ENCODE data around the gene YY1AP1.
"Not testable (repeated sequence)": the region's sequence is repeated elsewhere in the genome, so short reads cannot be mapped to it uniquely, and the experiment has no call there.

YY1AP1 gene

DNA sequence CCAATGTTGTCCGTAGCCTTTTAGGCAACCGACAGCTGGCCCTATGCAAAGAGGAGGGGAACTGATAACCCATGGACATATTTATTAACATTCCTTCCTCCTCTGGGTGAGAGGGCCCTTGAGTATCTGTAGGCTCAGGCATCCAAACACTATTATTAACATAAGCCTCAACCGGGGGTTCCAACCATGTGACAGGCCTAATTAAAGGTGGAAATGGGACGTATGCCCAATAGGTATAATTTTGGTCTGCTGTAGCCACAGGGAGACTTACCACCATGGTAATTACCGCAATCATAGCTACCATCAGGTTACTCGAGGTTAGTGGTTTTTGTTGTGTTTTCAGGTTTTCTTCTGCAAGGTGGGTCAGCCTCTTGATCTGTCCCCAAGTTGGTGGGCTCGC is 5.6 kb upstream of the YY1AP1 start:
- DNase-seq, result no peak

DNA sequence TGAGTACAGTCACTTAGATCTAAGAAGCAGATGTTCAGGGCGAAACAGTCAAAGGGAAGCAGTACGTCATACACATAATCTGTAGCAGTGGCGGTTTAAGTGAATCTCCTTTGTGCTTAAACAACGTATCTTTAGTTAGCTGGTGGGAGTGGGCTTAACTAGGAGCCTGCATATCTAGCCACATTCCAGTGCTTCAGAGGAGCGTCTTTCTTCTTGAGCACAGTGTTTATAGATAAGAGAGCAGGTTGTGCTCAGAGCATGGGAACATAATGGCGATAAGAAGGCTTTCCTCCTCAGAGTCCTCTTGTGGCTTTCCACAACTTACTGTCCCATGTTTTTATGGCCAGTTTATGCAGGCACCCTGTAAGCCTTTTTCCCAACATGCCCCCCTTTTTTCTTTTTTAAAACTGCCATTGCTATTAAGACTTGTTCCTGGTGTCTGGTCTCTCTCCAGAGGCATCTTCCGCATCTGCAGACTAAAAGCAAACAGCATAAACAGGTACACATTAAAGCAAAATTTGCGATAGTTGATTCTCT is 3.5 kb upstream of the YY1AP1 start:
- no peak for DNase-seq

DNA sequence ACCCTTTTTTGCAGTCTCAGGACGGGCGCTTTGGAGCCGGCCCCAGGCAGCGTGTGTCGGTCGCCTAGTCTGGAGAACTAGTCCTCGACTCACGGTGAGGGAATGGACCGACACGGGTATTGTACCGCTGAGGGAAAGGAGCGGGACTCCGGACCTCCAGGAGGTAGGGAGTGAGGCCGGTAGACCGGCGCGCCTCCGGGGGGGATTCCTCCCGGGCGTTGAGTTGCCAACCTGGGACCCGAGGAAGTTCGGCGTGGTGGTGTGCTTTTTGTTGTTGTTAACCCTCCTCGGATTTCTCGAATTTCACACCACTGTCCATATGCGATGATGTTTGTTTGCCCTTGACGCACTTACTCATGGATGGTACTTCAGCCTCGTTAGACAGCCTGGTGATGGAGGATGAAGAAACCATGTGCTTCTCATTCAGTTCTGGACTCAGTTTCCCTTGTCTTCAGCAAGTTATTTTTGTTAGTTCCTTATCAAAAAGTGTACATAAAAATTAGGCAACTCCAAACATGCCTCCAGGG is 570 bp upstream of the YY1AP1 start, which contains the start of gene DAP3:
Gene DAP3, plus strand, starts transcription at position 11 of the 527 bp plus-strand sequence. CDS start 20,689 bp downstream, outside the sequence.
- DNase-seq, result not testable (repeated sequence)

DNA sequence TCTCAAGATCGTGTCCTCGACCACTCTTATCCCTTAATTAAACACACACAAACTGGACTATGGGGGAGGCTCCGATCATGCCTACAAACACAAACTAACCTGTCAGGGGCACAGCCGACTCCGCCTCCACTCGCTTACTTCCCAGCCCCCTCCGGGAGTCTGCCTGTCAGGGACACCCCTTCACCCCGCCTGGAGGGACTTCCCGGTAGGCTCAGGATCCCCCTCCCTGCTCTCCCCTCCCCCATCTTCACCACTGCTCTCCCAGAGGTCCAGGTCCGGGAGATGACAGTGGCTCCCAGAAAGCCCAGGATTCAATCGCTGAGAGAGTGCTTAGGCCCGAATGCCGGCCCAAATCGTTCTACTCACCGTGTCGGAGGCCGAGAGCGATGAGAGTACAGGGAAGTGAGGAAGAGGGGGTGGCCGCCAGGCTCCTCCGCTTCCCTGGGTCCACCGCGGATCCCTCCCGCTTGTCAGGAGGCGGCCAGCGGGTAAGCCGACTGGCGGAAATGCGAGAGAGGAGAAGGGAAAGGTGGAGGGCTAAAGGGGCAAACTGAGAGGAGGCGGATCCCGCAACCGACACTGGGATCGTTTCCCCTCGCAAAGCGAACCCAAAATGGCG is 760 bp downstream of the YY1AP1 start:
- DNase-seq, result not testable (repeated sequence)

DNA sequence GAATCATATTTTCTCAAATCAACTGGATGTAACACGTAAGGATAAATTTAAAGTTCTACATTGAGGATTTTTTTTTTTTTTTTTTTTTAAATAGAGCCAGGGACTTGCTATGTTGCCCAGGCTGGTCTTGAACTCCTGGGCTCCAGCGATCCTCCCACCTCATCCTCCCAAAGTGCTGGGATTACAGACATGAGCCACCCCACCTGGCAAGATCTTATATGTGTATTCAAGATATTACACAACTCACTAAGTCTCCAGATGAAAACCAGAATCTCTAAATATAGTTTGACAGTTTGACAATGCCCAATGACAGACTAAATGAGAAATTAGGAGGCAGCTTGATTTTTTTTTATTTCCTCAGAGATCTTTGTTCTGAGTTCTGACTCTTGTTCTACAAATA is 6.8 kb downstream of the YY1AP1 start:
- no peak for DNase-seq

DNA sequence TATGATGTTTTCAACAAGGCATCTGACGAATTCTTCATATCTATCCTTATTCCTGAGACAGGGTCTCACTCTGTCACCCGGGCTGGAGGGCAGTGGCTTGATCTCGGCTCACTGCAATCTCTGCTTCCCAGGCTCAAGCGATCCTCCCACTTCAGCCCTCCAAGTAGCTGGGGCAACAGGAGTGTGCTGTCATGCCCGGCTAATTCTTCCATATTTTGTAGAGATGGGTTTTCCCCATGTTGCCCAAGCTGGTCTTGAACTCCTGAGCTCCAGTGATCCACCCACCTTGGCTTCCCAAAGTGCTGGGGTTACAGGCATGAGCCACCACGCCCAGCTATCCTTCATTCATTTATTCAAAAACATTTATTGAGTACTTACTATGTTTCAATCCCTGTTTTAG is 8.0 kb downstream of the YY1AP1 start:
- no peak for DNase-seq

DNA sequence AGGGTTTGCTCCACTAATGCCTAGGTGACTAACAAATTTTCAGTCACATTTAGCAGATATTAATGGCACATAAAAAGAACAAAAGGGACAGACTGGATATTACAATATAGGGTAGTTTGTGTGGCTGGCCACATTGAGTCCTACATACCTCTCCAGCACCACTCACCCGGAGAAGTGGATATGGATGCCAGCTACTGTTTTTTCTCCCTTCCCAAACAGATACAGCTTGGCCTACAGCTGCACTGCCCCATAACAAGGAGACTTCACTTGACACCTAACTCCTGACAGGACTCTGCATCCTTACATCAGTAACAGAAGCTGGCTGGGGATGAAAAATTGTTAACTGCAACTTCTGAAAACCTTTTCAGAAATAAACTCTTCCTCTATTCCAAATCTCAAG is 9.6 kb downstream of the YY1AP1 start:
- DNase-seq, result not testable (repeated sequence)

DNA sequence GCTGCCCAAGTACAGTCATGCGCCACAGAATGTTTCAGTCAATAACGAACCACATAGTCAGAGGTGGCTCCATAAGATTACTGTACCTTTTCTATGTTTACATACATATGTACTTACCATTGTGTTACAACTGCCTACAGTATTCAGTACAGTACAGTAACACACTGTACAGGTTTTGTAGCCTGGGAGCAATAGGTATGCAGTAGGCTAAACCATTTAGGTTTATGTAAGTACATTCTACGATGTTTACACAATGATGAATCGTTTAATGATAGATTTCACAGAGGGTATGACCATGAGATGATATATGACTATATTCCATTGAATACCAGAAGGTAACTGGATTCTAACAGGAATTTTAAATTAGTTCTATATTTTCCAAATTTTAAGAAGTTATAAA is 10.5 kb downstream of the YY1AP1 start:
- DNase-seq, result no peak

DNA sequence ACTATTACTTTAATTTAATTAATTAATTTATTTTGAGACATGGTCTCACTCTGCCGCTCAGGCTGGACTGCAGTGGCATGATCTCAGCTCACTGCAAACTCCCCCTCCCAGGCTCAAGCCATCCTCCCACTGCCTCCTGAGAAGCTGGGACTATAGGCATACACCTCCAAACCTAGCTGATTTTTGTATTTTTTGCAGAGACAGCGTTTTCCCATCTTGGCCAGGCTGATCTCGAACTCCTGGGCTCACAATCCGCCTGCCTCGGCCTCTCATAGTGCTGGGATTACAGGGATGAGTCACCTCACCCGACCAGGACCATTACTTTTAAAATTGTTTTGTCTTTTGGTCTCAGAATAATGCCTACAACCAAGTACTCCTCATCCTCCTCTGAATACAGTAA is 15.6 kb downstream of the YY1AP1 start:
- no peak for DNase-seq

DNA sequence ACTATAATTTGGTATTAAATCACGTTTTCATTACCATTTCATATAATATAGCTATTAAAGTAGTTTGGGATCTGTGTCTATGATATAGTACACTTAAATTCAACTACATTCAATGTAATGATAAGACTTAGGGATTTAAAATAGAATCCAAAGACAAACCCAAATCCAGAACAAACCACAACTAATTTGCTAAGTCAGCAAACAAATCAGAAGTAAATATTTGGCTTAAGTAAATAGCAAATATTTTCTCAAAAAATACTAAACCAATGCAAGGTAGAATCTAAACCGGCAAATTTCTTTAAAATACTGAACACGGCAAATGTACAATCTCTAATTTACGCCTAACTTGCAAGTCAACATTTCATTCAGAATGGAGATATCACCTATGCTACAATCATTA is 16.8 kb downstream of the YY1AP1 start:
- DNase-seq, result no peak

DNA sequence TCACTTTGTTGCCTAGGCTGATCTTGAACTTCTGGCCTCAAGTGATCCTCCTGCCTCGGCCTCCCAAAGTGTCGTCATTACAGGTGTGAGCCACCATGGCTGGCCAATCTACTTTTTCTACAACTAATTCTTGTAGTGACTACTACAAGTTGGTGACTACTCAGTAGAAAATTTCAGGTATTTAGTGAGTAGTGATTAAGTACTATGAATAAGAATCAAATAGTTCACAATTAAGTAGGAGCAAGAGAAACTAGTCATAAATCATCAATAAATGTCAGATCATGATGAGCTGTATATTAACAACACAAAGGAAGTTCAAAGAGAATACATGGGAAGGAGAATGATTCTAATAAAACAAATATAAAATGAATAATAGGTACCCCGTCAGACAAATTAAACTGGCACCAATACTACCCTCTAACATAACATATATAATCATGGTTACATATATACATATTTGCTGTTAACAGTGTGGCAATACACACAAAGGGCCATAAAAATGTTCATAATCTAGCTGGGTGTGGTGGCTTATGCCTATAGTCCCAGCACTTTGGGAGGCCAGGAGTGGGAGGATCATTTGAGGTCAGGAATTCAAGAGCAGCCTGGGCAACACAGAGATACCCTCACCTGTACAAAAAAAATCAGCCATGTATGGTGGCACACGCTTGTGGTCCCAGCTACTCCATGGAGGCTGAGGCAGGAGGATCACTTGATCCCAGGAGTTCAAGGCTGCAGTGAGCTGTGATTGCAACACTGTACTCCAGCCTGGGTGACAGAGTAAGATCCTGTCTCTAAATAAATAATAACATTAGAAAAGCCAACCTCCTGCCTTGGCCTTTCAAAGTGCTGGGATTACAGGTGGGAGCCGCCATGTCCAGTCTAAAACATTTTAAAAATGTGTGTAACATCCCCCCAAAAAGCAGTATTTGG is 19.1 kb downstream of the YY1AP1 start:
- no peak for DNase-seq

DNA sequence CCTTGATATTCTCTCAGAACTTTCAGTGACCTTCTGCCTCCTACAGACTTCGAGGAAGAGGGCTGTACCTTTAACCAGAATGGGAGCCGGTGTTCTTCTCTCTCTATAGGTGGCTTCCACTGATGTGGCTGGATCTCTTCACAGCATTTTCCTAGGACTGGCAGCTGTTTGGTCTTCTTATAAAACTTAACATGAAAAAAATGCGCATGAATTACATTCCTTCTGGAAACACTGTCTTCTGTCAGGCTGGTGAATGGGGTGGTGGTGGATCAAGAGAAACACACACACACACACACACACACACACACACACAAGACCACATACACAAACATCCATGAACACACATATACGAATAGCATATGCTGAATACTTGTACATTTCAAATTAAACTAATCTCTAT is 27.3 kb downstream of the YY1AP1 start:
- not testable (repeated sequence) for DNase-seq

DNA sequence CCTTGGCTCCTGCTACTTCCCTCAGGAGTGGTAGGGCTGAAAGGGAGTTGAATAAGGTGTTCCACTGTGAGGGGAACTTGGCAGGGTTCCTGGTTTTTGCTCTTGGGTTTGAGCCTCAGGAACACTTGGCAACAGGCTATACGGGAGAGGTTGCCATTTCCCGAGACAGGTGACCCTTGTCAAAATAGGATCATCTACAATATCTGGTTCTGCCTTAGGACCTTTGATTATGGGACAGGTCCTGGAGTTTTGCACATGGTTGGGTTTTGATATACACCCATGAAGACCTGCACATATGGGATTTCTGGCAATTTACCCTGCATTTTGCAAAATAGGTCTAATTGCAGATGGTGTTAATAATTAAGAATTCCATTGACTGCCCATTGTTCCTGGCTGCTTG is 31.1 kb downstream of the YY1AP1 start:
- DNase-seq, result no peak

DNA sequence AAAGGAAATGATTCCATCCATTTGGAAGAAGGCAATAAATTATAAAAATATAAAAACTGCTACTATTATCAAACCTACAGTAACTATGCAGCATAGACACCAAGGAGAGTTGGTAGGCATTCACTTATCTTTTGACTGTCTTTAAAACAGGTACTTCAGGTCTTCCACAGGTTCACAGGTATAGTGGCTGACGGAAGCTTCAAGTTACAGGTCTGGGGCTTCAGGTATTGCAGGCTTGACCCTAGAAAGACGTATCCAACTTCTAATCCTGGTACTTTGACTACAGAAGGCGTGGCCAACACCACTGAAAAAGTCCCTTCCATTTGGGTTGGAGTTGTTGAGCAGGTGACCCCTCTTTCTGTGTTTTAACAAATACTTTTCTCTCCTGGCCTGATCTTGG is 35.6 kb downstream of the YY1AP1 start:
- DNase-seq, result no peak

DNA sequence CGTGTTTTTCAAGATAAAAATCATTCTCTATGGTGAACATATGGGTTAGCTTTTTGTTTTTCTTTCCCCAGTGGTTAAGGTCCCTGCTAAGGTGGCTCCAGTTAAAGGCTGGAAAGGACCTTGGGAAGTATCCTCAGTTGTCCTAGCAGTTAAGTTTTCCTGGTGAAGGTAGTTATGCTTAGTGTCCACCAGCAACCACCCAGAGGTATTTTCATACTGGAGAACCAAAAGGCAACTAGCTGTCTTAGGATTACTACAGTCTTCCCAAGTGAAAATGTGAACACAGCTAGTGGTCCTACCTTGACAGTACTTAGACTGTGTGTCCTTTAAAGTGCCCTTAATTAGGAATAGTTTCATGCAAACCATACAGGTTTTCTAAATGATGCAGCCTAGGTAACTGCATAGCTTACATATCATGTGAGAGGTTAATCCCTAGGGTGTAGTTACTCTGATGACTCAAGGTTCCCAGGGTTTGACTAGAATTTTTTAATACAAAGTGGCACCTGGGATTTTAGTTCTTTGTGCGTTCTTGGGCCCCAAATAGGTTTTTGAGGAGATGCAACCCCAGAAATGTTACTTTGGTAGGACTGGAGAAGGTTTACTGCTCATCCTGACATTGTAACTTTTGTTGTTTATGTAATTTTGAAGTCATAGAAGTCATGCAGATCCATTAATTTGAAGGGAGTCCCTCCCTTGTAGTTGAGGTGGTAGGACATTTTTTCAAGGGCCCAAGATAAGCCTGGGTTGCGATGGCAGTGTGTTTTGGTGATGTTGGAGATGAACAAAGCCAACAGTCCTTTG is 36.5 kb downstream of the YY1AP1 start:
- DNase-seq, result no peak

DNA sequence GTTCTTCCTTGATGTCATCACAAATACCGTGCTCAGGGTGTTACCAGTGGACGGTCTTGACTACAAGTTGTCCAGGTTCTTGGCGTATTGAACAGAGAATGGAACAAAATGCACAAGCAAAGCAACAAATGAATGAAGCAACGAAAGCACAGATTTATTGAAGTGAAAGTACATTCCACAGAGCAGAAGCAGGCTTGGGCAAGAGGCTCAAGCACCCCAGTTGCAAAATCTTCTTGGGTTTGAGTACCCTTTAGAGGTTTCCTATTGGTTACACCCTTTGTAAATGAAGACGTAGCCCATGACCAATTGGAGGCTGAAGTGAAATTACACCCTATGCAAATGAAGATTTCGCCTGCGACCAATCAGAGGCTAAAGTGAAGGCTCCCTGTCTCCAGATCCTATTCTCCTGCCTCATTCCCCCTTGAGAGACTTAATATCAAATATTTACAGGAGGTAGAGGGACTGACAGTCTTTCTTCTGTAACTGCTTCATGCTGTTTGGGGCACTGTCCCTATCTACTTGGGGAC is 38.3 kb downstream of the YY1AP1 start:
- no peak for DNase-seq

DNA sequence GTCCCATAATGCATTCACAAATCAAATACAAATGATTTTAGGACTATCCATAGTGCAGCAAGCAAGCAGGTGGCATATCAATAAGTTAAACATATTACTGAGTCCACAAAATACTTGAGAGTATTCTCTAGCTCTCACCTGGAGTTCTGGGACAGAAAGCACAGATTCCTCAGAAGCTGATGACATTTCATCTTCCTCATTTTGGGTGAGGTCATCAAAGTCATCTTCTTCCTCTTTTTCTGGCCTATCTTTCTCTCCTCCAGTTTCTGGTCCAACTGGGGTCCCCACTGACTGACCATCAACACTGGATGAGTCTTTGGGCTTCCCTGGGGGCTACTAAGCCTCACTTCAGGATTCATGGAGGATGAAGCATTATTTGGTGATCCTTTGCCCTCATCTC is 38.9 kb downstream of the YY1AP1 start:
- DNase-seq, result no peak

DNA sequence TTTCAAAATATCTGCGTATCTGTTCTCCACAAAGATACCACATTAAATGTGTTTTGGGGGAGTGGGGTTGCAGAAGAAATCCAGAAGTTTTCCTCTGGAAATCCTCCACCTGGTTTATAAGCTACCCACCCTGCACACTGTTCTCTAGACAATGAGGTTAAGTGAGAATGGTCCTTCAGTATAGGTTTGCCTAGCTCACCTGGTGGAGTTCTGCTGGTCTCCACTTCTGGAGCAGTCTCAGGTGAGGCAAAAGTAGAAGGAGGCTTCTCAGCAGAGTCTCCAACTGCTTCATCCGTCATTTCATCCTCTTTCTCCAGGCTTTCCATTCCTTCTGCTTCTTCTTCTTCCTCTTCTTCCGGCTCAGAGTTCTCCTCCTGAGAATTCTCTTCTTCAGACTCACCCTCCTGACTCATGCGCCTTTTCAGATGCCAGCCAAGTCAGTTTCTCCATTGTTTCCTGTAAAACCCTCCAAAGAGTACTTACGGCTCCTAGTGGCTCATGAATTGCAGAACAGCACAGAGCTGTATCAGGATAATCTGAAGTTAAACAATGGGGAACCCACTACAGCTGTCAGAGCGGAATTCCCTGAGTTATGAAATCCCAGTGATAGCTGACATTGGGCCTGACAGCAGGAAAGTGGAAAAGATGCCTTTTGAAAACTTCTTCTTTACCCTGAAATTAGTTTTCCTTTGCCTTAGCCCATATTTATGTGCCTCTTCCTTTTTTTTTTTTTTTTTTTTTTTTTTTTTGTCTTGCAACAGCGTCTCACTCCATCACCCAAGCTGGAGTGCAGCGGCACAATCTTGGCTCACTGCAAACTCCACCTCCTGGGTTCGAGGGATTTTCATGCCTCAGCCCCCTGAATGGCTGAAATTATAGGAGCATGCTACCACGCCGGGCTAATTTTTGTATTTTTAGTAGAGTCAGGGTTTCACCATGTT is 40.1 kb downstream of the YY1AP1 start:
- DNase-seq, result peak; percentile 53

DNA sequence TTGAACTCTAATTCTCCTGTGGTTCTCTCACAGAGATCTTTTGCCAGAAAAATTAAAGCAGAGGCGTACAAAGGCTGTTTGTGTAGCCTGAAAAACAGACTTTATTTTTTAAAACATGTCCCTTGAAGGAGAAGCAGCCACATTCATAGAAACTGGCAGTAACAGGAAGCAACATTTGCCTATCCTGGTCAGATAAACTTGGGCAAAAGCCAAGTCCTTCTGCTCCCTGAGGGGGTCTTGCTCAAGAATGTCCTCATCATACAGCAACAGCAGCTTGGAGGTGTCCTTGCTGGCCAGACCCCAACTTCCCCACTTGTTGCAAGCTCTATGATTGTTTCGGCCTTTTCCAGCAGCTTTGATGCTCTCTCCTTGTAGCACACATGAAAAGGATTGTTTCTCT is 42.3 kb downstream of the YY1AP1 start:
- DNase-seq, result peak; percentile 31

DNA sequence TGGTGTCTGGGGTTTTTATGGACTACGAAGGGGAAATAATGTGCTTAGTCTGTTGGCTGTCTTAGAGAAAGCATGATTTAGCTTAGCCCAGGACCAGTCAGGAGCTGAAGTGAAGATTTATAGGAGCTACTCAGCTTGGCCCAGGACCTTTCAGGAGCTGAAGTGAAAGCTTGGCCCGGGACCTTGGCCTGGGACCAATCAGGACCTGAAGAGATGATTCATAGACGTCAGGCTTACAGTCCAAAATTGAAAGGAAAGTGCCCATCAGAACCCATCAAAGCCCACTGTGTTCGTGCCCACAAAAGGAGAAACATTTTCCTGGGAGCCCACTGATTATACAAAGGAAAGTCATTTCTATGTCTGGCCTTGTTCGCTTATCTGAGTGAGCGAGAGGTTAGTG is 42.9 kb downstream of the YY1AP1 start:
- DNase-seq, result no peak

DNA sequence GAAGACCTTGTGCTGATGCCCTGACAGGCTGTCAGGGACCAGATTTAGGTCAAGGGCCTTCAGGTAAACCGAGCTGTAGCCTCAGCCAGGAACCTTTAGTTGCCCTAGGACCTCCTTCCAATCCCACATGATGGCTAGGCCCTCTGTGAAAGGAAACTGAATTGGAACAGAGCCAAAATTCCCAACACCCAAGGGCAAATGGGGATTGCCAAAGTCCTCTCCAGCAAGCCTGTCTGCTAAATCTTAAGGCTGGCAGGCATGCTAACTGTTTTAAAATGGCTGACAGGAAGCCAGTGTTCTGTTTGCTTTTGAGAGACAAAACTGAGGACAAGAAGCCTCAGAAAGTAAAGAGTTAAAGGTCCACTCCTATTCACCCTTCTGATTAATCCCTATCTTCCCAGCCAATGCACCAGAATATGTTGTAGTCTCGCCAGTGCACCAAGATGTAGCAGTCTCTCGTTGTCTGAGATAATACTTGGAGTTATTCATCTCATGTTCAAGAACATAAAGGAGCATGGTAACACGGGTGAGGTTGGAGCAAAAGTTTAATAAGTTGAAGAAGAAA is 43.5 kb downstream of the YY1AP1 start:
- DNase-seq, result no peak
